Stimulated activated CD8-positive, alpha-beta memory T cell treated with anti-CD3 and anti-CD28 coated beads, Interleukin-2, amount 100 ng/mL, for 1 hour (primary cell): ENCODE data around the gene UBR2.
A peak's percentile ranks its signal among the peaks of the same experiment; 100 is the strongest.
"Not testable (repeated sequence)": the region's sequence is repeated elsewhere in the genome, so short reads cannot be mapped to it uniquely, and the experiment has no call there.

Experiments
- DNase-seq, 2 donors: peaks; one replicate each; pipeline ENCODE4 v3.0.0-alpha.2; 2020; ENCODE audit warnings: low read depth in 2 of 2

The UBR2 gene

DNA sequence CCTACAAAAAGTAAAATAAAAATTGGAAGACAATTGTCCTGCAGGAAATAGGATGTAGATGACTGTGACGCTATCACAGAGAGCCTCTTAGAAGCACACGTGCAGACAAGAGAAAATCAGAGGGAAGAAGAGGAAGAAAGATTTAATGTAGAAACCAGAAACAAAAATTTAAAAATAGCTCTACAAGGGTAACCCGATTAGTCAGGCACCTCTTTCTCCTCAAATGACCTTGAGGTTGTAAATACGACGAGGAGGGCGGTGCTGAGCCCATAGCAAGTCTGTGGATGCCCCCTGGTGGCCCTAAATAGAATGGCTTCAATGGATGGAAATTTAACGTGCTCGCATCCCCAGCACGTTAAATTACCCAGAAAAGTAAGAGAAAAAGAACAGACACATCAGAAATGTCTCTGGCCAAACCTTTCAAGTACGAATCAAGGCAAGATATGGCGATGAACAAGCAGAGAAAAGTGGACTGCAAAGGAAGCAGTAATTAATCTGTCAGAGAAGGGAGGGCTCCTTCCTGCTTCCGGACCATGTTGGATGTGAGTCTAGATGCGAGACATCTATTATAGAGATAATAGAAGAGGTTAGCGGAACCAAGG lies 162.8 kb downstream of the UBR2 start:
- peak; percentile 48 to 61 for DNase-seq

DNA sequence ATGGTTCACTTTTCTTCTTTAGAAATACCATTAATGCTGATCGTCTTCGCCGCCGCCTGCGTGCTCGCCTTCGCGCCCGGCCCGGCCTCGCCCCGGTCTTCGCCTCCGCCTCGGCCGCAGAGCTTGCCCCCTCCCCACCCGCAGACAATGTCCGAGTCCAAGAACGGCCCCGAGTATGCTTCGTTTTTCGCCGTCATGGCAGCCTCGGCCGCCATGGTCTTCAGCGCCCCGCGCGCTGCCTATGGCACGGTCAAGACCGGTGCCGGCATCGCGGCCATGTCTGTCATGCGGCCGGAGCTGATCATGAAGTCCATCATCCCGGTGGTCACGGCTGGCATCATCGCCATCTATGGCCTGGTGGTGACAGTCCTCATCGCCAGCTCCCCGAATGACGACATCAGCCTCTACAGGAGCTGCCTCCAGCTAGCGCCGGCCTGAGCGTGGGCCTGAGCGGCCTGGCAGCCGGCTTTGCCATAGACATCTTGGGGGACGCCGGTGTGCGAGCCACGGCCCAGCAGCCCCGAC lies 163.3 kb downstream of the UBR2 start:
- no peak for DNase-seq

DNA sequence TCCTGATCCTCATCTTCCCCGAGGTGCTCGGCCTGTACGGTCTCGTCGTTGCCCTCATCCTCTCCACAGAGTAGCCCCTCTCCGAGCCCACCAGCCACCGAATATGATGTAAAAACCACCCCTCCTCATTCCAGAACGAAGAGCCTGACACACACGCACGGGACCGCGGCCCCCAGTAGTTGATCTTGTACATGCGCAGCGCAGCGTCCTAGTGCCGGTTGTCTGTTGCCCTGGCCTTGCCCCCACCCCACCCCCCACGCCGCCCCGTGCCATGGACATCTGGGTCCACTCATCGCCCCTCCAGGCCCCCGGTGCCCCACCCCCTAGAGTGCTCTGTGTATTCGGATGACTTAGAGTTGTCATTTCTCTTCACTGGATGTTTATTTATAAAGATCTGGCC lies 163.8 kb downstream of the UBR2 start:
- no peak for DNase-seq

DNA sequence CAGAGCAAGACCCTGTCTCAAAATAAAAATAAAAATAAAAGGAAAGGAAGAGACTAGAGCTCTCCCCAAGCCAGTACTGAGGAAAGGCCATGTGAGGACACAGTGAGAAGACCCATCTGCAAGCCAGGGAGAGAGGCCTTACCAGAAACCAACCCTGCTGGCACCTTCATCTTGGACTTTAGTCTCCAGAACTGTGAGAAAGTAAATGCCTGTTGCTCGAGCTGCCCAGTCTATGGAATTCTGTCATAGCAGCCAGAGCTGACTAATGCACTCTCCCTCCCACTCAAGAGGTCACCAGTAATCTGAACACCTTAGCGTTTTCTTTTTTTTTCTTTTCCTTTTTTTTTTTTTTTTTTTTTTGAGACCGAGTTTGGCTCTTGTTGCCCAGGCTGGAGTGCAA lies 165.9 kb downstream of the UBR2 start:
- DNase-seq: no peak

DNA sequence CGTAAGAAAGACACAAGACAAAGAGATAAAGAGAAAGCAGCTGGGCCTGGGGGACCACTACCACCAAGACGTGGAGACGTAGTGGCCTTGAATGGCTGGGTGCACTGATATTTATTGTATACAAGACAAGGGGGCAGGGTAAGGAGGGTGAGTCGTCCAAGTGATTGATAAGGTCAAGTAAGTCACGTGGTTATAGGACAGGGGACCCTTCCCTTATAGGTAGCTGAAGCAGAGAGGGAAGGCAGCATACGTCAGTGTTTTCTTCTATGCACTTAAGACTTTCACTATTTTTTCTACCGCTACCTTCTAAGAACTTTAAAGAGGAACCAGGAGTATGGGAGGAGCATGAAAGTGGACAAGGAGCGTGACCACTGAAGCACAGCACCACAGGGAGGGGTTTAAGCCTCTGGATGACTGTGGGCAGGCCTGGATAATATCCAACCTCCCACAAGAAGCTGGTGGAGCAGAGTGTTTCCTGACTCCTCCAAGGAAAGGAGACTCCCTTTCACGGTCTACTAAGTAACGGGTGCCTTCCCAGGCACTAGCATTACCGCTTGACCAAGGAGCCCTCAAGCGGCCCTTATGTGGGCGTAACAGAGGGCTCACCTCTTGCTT lies 170.1 kb downstream of the UBR2 start:
- DNase-seq: not testable (repeated sequence)

DNA sequence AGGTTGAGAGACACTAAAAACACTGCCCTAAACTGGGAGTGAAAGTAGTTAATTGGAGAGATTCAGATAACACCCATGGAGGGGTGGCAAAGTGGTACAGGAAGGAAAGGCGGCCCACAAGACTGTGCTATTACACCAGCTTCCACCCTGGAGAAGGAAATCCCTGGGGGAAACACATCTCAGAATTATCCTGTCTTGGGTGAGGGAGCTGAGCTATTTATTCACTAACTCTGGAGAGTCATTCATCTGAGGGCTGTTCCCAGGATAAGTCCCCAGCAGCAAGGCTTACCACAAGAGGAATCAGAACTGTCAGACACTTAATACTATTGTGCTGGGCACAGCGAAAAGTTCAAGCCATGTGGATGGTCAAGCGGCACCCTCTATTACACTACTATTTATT lies 172.1 kb downstream of the UBR2 start:
- no peak for DNase-seq

DNA sequence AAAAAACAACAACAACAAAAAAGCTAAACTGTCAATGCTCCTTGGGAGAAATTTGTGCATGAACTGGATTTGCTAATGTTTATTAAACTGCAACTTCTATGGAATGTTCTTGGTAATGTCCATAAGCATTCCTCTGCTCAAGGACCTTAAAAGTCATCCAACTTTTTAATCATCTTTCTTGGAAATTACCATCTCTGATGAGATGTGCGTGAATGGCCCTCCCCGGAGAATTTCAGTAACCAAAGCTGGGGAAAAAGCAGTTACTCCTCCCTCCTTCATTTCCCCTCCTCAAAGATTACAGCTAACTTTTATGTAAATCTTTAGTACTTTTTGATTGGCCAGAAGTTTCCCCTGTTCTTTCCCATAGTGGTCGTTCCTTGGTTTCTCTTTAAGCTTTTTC lies 176.9 kb downstream of the UBR2 start:
- no peak for DNase-seq

DNA sequence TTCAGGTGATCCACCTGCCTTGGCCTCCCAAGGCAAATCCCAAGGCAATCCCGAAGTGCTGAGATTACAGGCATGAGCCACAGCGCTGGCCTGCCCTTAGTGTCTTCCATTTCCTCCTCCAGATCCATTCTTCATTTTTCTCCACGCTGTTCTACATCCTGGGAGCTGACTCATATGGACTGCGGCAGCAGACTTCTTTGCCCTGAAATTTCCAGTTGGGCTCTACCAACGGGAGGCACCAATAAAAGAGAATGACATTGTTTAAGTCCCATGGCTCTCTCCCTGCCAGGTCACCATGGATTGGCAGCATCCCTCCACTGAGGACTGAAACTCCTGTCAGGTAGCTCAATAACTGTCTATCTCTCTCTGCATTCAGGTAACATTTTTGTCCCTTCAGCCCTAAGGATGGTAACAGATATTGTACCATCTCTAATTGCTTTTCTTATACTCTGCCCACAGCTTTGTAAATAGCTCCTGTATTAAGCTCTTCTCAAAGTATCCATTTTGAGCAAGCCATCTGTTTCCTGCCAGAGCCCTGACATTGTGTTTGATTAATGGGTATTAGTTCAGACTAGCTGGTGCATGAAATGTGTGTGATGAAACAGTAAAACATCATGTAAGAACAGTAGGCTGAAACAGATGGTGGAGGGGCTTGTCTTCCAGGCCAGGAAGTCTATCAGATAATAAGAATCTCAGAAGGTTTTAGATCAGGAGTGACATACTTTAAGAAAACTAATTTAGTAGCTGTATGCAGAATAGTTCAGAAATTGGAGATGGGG lies 178.5 kb downstream of the UBR2 start:
- DNase-seq: no peak
